Subcutaneous adipose tissue (tissue), 4 donors: ENCODE measurements around the gene IPPK. TPM values are rescaled to one million over a fixed set of nuclear protein-coding genes. Genes with fewer than 3 reads are reported as not detected.

ENCODE experiments used
- CTCF ChIP-seq: fragments of 450-650 bp; IDR thresholded peaks from one replicate; pipeline ENCODE4 v1.5.1; 2016; ENCODE audit warnings: low read depth, mild to moderate bottlenecking, control low read depth, antibody characterized with exemption, moderate library complexity
- total RNA-seq, 4 donors: library from RNA; depleted of rRNA; stranded (reverse); fragments of >200 nt; gene quantifications; one replicate each; pipeline ENCODE4 v1.1.0, GENCODE V29; 2016

The IPPK gene
- total RNA-seq = 1 to 10 TPM; 5.4 to 8.3 (median 7.3) TPM

DNA sequence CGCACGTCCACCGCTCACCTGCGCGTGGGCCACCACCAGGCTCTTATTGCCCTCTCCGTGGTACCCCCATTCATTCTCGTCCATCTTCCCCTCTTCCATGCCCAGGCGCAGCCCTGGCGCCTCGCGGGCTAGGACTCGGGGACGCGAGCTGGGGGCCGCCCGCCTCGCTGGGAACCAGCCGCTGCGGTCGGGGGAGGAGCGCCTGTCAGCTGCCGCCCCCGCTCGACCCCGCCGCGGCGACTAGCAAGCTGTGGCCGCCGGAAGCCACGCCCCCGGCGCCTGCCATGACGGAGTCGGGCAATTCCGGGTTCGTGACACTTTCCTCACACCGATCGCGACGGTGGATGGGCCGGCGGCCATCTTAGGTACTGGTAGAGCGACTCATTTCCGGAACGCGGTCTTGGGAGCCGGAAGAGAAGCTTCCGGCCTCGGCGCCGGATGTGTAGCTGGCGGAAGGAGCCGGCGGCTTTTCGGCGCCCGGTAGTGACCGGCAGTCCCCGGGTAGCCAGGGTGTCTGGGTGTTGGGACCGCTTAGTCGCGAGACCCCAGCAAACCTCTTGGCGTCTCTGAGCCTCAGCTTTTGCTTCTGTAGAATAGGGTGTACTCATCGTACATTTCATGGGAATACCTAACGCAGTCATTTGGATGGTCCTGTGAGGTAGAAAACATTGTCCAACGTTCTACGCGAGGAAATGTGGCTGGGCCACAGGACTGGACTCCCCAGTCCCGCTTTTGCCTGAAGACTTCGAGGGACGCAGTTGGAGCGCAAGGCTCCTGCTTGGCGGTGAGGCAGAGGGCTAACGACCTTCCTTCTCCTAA is at the start of gene IPPK:
IPPK (minus strand) TSS at position 242 of the 819 bp plus-strand sequence; CDS start at position 99, 143 bp downstream.
- TF ChIP-seq CTCF = no peak

- TF ChIP-seq CTCF = no peak
Measured at GRCh38 chr9:92719028-92719647, 49.2 kb upstream of the IPPK start.

DNA sequence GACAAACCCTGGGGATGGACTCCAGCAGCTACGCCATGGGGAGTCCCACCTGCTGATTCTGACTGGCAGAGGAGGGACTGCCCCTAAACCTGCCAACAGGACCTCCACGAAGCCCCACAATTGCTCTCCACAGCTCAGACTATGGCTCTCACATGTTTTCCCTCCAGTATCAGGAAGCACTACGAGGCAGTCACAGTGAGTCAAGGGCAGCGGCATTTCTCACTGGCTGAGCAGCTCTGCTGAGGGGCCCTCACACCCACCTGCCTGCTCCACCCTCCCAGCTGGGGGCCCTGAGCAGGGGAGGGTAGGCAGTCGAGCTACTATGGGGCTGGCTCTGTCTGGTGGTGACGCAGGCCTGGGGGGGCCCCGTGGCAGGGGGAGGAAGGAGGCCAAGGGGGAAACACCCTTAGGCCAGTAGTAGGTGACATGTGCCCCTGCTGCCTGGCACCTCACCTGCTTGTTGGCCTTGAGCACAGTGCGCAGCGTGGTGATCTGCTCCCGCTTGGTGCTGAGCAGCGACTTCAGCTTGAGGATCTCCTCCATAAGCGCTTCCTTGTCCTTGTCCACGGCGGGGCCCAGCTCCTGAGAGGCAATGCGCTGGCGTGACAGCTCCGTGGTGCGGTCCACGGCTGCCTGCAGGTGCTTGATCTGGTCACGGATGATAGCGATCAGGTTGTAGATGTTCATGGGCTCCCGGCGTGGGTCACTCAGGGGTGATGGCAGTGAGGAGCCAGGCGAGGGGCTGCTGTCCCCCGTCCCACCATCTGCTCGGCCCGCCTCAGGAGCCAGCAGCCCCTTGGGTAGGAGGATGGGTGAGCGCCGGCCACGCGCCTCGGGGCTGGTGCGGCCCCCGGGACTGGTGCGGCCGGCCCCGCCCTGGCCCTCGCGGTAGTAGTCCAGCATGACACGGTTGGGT is 48.4 kb upstream of the IPPK start:
- no peak for TF ChIP-seq CTCF

DNA sequence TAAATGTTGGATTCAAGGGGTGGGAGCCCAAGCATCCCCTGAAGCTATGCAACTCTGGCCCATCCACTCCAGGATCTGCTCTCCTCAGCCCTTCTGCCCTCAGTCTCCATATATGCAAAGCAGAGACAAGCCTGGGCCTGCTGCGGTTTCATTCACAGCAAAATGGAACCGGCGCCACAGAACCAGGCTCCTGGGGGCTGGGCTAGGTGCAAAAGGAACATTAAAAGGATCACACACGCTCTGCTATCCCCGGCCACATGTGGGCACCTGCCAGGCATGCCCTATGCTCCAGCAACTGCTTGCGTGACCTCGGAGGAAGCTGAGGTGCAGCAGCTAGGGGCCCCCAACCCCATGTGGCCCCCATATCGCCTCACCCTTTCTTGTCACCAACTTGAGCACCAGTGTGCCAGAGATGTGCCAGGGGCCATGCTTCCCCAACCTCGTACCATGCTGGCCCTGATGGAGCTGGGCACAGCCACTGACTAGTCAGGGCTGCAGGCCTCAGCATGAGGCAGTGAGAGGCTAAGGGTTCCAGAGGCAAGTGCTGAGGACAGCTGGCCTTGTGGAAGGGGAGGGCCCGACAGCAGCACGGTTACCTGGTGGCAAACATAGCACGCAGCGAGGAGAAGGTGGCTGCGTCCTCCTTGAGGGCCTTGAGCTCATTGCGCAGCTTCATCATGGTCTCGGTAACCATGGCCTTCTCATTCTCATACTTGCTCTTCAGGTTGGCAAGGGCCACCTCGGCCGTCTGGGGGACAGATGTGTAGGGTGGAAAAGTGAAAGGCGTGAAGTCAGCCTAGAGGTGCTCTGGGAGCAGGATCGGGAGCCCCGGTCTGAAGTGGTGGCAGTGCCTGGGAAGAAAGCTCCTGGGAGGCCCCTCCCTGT is 47.5 kb upstream of the IPPK start:
- TF ChIP-seq CTCF = no peak

- TF ChIP-seq CTCF = no peak
Measured at GRCh38 chr9:92716557-92716956, 46.6 kb upstream of the IPPK start.

DNA sequence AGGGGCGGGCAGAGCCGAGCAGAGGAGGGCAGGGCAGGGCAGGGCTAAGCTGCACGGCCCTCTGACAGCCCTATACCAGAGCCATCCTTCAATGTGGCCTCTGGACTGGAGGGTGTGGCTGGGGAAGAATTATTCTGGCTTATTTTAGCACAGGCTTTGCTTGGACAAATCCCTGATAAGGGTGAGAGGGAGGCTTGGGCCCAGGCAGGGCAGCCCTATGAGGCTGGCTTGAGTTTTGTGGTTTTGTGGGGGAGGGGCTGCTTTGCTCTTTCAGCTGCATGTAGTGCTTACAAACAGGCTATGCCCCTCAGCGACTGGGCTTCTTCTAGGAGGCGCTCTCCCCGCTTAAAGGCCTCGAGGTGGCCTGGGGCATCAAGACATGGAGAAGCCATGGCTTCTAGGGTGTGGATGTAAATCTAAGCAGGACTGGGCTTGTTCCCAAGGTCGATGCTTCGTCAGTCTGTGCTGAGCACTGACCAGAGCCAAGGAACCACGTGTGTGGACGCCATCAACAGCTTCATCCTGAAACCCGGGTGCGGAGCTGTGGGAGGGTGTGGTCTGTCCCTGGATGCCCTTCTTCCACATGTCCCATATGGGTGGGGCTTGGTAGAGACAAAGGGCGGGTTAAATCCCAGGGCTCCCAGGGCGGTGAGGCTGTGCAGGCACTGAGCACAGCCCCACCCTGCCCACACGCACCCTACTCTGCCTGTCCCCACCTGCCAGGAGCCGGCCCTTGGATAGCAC is 45.7 kb upstream of the IPPK start:
- TF ChIP-seq CTCF = no peak
